Adrenal gland (tissue), 5 donors: Measurements from ENCODE around the gene SPPL2B.

ENCODE experiments used
- CTCF ChIP-seq, 6 experiments: fragments of 450-650 bp in 4 of 6; fragments of 200-600 bp in 2 of 6; sonication (generic) in 1 of 6; IDR thresholded peaks; 1 replicate in 5 of 6; 2 replicates in 1 of 6; pipeline versions ENCODE4 v1.5.1 to v1.8.0; 2016 to 2021; ENCODE audit warnings: antibody characterized with exemption in 6 of 6, mild to moderate bottlenecking in 2 of 6, moderate library complexity in 1 of 6
- POLR2A ChIP-seq, 2 donors: fragments of 450-650 bp; IDR thresholded peaks; one replicate each; pipeline ENCODE4 v1.6.1; 2017; ENCODE audit warnings: antibody characterized with exemption in 2 of 2, mild to moderate bottlenecking in 2 of 2, moderate library complexity in 1 of 2
- donor health status: DM: no; HTN: no; CAD: no.

GRCh38 chr19:2294687-2295335 lies 33.7 kb upstream of the SPPL2B start:
- TF ChIP-seq CTCF (IDR thresholded peaks at IDR 0.05), result no peak
- no peak for TF ChIP-seq POLR2A (IDR thresholded peaks at IDR 0.05)
